ENCODE data around the gene GNE.

GNE gene

DNA sequence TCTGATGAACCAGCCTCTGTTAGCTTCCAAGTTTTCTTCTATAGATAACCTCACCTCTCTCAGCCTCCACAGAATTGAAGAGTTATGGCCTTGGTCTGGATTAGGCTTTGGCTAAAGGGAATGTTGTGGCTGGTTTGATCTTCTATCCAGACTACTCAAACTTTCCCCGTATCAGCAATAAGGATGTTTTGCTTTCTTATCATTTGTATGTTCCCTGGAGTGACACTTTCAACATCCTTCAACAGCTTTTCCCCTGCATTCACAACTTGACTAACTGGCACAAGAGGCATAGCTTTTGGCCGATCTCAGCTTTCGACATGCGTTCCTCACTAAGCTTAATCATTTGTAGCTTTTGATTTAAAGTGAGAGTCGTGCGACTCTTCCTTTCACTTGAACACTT, 28.1 kb upstream of the GNE start:
- H4K20me1 ChIP-seq (ENCODE audit: control insufficient read depth, insufficient read depth, low read depth, low read length) = no peaks in the 10 kb centered on the region
- no peak overlapping the region for H3K4me2 ChIP-seq (ENCODE audit: low read length)
- H3K4me1 ChIP-seq (ENCODE audit: control insufficient read depth, low read length) = no peaks in the 10 kb centered on the region
- no peaks in the 10 kb centered on the region for H3K36me3 ChIP-seq (ENCODE audit: control insufficient read depth, low read length)
- no peaks in the 10 kb centered on the region for H3K9me3 ChIP-seq (ENCODE audit: control insufficient read depth, insufficient read depth, low read length)
- H3K27me3 ChIP-seq (ENCODE audit: control insufficient read depth, low read length) = no peaks in the 10 kb centered on the region
- TF ChIP-seq EZH2phosphoT487 (IDR thresholded peaks at IDR 0.05; ENCODE audit: borderline replicate concordance, low read length) = no peak
- TF ChIP-seq, protein P1, sequence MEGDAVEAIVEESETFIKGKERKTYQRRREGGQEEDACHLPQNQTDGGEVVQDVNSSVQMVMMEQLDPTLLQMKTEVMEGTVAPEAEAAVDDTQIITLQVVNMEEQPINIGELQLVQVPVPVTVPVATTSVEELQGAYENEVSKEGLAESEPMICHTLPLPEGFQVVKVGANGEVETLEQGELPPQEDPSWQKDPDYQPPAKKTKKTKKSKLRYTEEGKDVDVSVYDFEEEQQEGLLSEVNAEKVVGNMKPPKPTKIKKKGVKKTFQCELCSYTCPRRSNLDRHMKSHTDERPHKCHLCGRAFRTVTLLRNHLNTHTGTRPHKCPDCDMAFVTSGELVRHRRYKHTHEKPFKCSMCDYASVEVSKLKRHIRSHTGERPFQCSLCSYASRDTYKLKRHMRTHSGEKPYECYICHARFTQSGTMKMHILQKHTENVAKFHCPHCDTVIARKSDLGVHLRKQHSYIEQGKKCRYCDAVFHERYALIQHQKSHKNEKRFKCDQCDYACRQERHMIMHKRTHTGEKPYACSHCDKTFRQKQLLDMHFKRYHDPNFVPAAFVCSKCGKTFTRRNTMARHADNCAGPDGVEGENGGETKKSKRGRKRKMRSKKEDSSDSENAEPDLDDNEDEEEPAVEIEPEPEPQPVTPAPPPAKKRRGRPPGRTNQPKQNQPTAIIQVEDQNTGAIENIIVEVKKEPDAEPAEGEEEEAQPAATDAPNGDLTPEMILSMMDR (IDR thresholded peaks at IDR 0.05; ENCODE audit: low read depth, low read length, poor library complexity, severe bottlenecking) = no peak
- no peaks in the 10 kb centered on the region for H3F3A ChIP-seq (ENCODE audit: control insufficient read depth, insufficient read depth)
- H3K27ac ChIP-seq (ENCODE audit: low read depth, low read length) = no peak overlapping the region
- no peak overlapping the region for H3K4me3 ChIP-seq (ENCODE audit: low read length)
- H3K79me2 ChIP-seq (ENCODE audit: control insufficient read depth, low read length) = no peaks in the 10 kb centered on the region
- no peaks in the 10 kb centered on the region for H3K9me2 ChIP-seq (replicated peaks; ENCODE audit: control insufficient read depth, low read length)

DNA sequence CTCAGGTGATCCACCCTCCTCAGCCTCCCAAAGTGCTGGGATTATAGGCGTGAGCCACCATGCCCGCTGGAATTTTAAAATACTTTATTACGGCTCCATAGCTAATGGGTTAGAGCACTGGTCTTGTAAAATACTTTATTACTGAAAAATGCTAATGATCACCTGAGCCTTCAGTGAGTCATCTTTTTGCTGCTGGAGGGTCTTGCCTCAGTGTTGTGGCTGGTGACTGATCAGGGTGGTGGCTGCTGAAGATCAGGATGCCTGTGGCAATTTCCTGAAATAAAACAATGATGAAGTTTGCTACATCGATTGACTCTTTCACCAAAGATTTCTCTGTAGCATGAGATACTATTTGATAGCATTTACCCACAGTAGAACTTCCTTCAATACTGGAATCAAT, 26.0 kb upstream of the GNE start:
- no peak overlapping the region for H3K4me2 ChIP-seq (ENCODE audit: low read length)
- no peaks in the 10 kb centered on the region for H3K9me3 ChIP-seq (ENCODE audit: control insufficient read depth, insufficient read depth, low read length)
- H3K27ac ChIP-seq (ENCODE audit: low read depth, low read length) = no peak overlapping the region
- H3K9me2 ChIP-seq (replicated peaks; ENCODE audit: control insufficient read depth, low read length) = no peaks in the 10 kb centered on the region
- H3K36me3 ChIP-seq (ENCODE audit: control insufficient read depth, low read length) = no peaks in the 10 kb centered on the region
- H3K4me3 ChIP-seq (ENCODE audit: low read length) = no peak overlapping the region
- no peaks in the 10 kb centered on the region for H4K20me1 ChIP-seq (ENCODE audit: control insufficient read depth, insufficient read depth, low read depth, low read length)
- H3K27me3 ChIP-seq (ENCODE audit: control insufficient read depth, low read length) = no peaks in the 10 kb centered on the region
- no peaks in the 10 kb centered on the region for H3K4me1 ChIP-seq (ENCODE audit: control insufficient read depth, low read length)
- H3F3A ChIP-seq (ENCODE audit: control insufficient read depth, insufficient read depth) = no peaks in the 10 kb centered on the region
- TF ChIP-seq, protein P1 (IDR thresholded peaks at IDR 0.05; ENCODE audit: low read depth, low read length, poor library complexity, severe bottlenecking) = no peak
- TF ChIP-seq EZH2phosphoT487 (IDR thresholded peaks at IDR 0.05; ENCODE audit: borderline replicate concordance, low read length) = no peak
- no peaks in the 10 kb centered on the region for H3K79me2 ChIP-seq (ENCODE audit: control insufficient read depth, low read length)

DNA sequence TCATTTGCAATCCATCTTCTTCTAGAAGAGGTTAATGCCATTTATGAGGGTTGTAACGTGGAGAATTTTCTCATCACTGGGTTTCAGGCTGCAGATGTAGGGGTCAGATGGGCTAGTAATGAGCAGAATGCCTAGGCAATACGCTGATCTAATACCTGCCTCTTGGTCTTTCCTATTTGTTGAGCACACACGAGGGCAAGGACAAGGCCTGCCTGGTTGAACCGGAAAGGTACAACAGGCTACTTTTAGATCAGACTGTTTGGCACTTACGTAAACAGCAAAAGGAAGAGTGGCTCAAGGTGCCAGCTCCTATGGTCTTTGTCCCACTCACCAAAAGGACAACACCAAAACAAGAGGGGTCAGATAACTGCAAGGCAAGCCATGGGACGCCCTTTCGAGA, 24.0 kb upstream of the GNE start:
- H3K4me2 ChIP-seq (ENCODE audit: low read length) = no peak overlapping the region
- no peak for TF ChIP-seq EZH2phosphoT487 (IDR thresholded peaks at IDR 0.05; ENCODE audit: borderline replicate concordance, low read length)
- TF ChIP-seq, protein P1 (IDR thresholded peaks at IDR 0.05; ENCODE audit: low read depth, low read length, poor library complexity, severe bottlenecking) = no peak
- H3F3A ChIP-seq (ENCODE audit: control insufficient read depth, insufficient read depth) = no peaks in the 10 kb centered on the region
- H3K27me3 ChIP-seq (ENCODE audit: control insufficient read depth, low read length) = no peaks in the 10 kb centered on the region
- no peaks in the 10 kb centered on the region for H3K9me2 ChIP-seq (replicated peaks; ENCODE audit: control insufficient read depth, low read length)
- no peaks in the 10 kb centered on the region for H3K79me2 ChIP-seq (ENCODE audit: control insufficient read depth, low read length)
- H3K27ac ChIP-seq (ENCODE audit: low read depth, low read length) = no peak overlapping the region
- H3K36me3 ChIP-seq (ENCODE audit: control insufficient read depth, low read length) = no peaks in the 10 kb centered on the region
- no peak overlapping the region for H3K4me3 ChIP-seq (ENCODE audit: low read length)
- H3K4me1 ChIP-seq (ENCODE audit: control insufficient read depth, low read length) = no peaks in the 10 kb centered on the region
- no peaks in the 10 kb centered on the region for H3K9me3 ChIP-seq (ENCODE audit: control insufficient read depth, insufficient read depth, low read length)
- H4K20me1 ChIP-seq (ENCODE audit: control insufficient read depth, insufficient read depth, low read depth, low read length) = no peaks in the 10 kb centered on the region

DNA sequence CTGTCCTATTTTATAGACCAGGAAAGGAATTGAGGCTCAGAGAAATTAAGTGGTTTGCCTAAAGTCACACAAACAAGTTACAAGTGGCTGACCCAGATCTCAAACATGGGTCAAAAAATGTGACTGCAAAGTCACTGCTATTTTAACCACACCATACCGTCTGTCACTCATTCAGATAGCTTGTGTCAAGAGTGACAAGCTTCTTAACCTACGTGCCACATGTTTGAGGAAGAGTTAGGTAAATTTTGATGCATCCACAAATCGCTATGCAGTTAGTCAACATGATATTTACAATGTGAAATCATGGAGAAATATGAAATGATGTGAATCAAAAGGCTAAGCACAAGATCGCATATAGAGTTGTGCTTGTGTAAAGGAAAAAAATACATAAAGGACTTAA, 22.7 kb upstream of the GNE start:
- Histone ChIP-seq H3K4me2 (ENCODE audit: low read length) (no peak overlapping the region), H3K27ac (ENCODE audit: low read depth, low read length) (no peak overlapping the region), H3K27me3 (ENCODE audit: control insufficient read depth, low read length) (no peaks in the 10 kb centered on the region), H4K20me1 (ENCODE audit: control insufficient read depth, insufficient read depth, low read depth, low read length) (no peaks in the 10 kb centered on the region), H3K4me1 (ENCODE audit: control insufficient read depth, low read length) (no peaks in the 10 kb centered on the region), H3K79me2 (ENCODE audit: control insufficient read depth, low read length) (no peaks in the 10 kb centered on the region), H3K9me2 (replicated peaks; ENCODE audit: control insufficient read depth, low read length) (no peaks in the 10 kb centered on the region), H3K4me3 (ENCODE audit: low read length) (no peak overlapping the region), H3K9me3 (ENCODE audit: control insufficient read depth, insufficient read depth, low read length) (no peaks in the 10 kb centered on the region), H3K36me3 (ENCODE audit: control insufficient read depth, low read length) (no peaks in the 10 kb centered on the region), H3F3A (ENCODE audit: control insufficient read depth, insufficient read depth) (no peaks in the 10 kb centered on the region)
- TF ChIP-seq, protein P1 (IDR thresholded peaks at IDR 0.05; ENCODE audit: low read depth, low read length, poor library complexity, severe bottlenecking) = no peak
- no peak for TF ChIP-seq EZH2phosphoT487 (IDR thresholded peaks at IDR 0.05; ENCODE audit: borderline replicate concordance, low read length)

All from DOHH2 (cell line).